ENCODE data around the gene MORN3. TPM values are rescaled to one million over a fixed set of nuclear protein-coding genes. Genes with fewer than 3 reads are reported as not detected.

MORN3 gene
- total RNA-seq, 1 donor from 2014 or later = 1.6 TPM

DNA sequence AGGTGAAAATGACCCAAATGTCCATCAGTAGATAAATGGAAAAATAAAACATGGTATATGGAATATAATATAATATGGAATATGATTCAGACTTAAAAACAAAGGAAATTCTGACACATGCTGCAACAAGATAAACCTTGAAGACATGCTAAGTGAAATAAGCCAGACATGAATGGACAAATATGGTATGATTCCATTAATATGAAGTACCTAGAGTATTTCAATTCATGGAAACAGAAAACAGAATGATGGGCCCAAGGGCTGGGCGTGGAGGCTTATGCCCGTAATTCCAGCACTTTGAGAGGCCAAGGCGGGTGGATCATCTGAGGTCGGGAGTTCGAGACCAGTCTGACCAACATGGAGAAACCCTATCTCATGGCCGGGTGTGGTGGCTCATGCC, 65.9 kb downstream of the MORN3 start:
- DNase-seq (ENCODE audit: low read depth, low spot score) = no peak

DNA sequence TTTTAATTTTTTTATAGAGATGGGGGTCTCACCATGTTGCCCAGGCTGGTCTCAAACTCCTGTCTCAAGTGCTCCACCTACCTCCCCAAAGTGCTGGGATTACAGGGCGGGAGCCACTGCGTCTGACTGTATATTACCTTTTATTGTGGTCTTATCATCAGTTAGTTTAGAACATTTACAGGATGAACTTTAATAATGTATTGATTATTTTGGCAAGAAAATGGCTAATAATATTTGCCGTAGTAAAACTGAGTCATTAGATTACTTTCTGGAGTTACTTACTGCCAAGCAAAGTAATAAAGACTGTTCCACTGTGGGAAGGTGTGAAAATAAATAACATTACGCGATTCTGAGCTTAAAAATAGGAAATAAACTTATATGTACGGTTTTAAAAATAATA, 66.7 kb downstream of the MORN3 start:
- no peak for DNase-seq (ENCODE audit: low read depth, low spot score)

GRCh38 chr12:121600702-121601336, 68.6 kb downstream of the MORN3 start:
- no peak for DNase-seq (ENCODE audit: low read depth, low spot score)

Other genes with a start within 250 kb of the MORN3 start
- 27.8 and 30.5 TPM in 2 replicates for gene KDM2B, start 88.6 kb downstream of the MORN3 start, total RNA-seq
- gene ORAI1, start 43.1 kb downstream of the MORN3 start, total RNA-seq = 16.2 and 18.8 TPM in 2 replicates
- gene TMEM120B, start 43.1 kb upstream of the MORN3 start, total RNA-seq = 8.6 and 9.2 TPM in 2 replicates
- 6.7 and 7.6 TPM in 2 replicates for gene RHOF, start 124.0 kb upstream of the MORN3 start, total RNA-seq
- 1.8 and 2.5 TPM in 2 replicates for gene SETD1B, start 134.4 kb upstream of the MORN3 start, total RNA-seq
- gene HPD, start 189.2 kb upstream of the MORN3 start, total RNA-seq = not detected in 2 replicates
- gene PSMD9, start 219.1 kb upstream of the MORN3 start, total RNA-seq = 125 and 135 TPM in 2 replicates
- gene CFAP251, start 248.9 kb upstream of the MORN3 start, total RNA-seq = 1.7 and 5.5 TPM in 2 replicates